T-helper 1 cell treated with Interleukin-12 subunit alpha and Interleukin-12 subunit beta and Interleukin-4 antibody, amounts not matched to agents 30 μg/mL and 1 μg/mL, for 36 hours (primary cell): ENCODE results near the gene NPAS2.

ENCODE experiments used
- H3K27ac Mint-ChIP-seq: one replicate; pipeline ENCODE4 v1.8.0; 2021; ENCODE audit warnings: mild to moderate bottlenecking, mixed read lengths
- H3K27me3 Mint-ChIP-seq: one replicate; pipeline ENCODE4 v1.8.0; 2021; ENCODE audit warnings: low read depth, mixed read lengths
- H3K36me3 Mint-ChIP-seq: one replicate; pipeline ENCODE4 v1.8.0; 2021; ENCODE audit warnings: low read depth, mixed read lengths
- H3K4me1 Mint-ChIP-seq: one replicate; pipeline ENCODE4 v1.8.0; 2021; ENCODE audit warnings: low read depth, mixed read lengths
- H3K4me3 Mint-ChIP-seq: one replicate; pipeline ENCODE4 v1.8.0; 2021; ENCODE audit warnings: mild to moderate bottlenecking, moderate library complexity, mixed read lengths
- H3K9me3 Mint-ChIP-seq: one replicate; pipeline ENCODE4 v1.8.0; 2021; ENCODE audit warnings: mixed read lengths

The NPAS2 gene

DNA sequence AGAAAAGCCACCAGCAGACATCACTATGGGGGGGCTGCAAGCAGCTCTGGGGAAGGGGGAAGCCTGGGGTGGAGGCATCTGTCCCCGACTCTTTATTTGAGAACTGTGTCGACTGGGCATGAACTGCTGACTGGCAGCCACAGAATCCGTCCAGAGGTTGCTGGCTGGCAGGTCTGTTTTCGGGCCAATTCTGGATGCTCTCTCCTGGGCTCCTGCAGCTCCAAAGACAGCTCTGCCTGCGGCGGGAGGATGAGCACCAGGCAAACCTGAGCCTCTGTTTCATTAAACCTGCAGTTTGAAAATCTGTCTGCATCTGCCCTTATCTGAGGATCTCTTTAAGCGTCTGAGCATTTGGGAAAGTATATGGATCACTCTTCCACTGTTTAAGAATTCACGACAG is 147.8 kb downstream of the NPAS2 start:
- H3K27ac Mint-ChIP-seq: no peak overlapping the region
- peaks cover 5% of the 10 kb centered on the region for H3K4me1 Mint-ChIP-seq
- H3K36me3 Mint-ChIP-seq: no peaks in the 10 kb centered on the region
- H3K4me3 Mint-ChIP-seq: no peak overlapping the region
- no peaks in the 10 kb centered on the region for H3K27me3 Mint-ChIP-seq
- no peaks in the 10 kb centered on the region for H3K9me3 Mint-ChIP-seq

DNA sequence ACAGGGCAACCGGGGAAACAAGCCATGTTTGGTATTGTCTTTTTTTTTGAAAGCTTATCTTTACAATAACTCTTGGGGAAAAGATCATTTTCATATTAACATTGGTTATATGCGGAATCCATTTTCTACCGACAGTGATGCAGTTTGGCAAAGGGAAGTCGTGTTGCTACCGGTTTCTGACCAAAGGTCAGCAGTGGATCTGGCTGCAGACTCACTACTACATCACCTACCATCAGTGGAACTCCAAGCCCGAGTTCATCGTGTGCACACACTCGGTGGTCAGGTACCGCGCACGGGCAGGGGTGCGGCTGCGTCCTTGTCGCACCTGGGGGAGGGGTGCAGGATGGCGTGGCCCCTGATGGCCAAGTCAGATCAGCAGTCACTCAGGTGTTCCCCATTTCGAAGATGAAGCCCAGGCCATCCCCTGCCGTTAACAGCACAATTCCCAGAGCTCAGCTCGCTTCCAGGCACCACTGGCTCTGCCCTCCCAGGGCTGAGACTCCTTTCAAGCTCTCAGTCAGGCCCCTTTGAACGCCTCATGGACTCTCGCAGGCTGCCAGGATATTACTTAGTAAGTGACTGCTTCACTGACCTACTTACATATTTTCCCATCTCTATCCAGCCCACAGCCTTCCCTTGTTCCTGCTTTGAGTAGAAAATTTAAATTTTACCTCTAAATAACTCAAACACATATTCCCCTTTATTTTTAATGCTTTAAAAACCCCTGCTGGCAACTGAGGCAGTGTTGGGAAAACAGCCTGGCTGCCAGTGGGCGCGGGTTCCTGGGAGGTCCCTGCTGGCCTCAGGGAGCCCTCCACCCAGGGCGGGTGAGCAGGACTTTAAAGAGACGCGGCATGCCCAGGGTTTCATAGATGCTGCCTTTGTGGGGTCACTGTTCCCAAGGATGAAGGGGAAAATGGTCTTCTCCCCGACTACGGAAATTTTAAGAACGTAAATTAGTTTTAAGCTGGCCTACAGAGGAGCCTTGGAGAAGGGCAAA is 148.5 kb downstream of the NPAS2 start:
- no peak overlapping the region for H3K27ac Mint-ChIP-seq
- H3K27me3 Mint-ChIP-seq: no peaks in the 10 kb centered on the region
- no peaks in the 10 kb centered on the region for H3K36me3 Mint-ChIP-seq
- H3K9me3 Mint-ChIP-seq: no peaks in the 10 kb centered on the region
- H3K4me1 Mint-ChIP-seq: peaks cover 5% of the 10 kb centered on the region
- H3K4me3 Mint-ChIP-seq: no peak overlapping the region

- Mint-ChIP-seq H3K4me1 (no peaks in the 10 kb centered on the region), H3K36me3 (no peaks in the 10 kb centered on the region), H3K27ac (no peak overlapping the region), H3K9me3 (no peaks in the 10 kb centered on the region), H3K27me3 (no peaks in the 10 kb centered on the region), H3K4me3 (no peak overlapping the region)
These were observed 150.1 kb downstream of the NPAS2 start for GRCh38 chr2:100969998-100970397.

DNA sequence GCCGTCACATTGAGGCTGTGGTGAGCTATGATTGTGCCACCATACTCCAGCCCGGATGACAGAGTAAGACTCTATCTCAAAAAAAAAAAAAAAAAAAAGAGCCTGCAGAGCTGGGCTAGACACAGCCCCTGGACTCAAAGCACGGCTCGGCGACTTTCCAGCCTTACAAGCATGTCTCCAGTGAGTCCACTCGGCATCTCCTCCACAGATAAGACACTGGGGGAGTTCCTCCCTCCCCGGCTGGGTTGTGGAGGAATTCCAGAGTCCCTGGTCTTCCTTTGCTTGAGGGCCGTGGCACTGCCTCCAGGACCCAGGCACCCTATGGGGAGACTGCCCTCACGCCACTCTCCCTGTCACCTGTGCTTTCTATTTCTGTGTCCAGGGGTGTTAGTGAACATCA is 151.3 kb downstream of the NPAS2 start:
- Mint-ChIP-seq H3K9me3 (no peaks in the 10 kb centered on the region), H3K27ac (no peak overlapping the region), H3K27me3 (no peaks in the 10 kb centered on the region), H3K4me3 (no peak overlapping the region), H3K4me1 (no peaks in the 10 kb centered on the region), H3K36me3 (no peaks in the 10 kb centered on the region)

DNA sequence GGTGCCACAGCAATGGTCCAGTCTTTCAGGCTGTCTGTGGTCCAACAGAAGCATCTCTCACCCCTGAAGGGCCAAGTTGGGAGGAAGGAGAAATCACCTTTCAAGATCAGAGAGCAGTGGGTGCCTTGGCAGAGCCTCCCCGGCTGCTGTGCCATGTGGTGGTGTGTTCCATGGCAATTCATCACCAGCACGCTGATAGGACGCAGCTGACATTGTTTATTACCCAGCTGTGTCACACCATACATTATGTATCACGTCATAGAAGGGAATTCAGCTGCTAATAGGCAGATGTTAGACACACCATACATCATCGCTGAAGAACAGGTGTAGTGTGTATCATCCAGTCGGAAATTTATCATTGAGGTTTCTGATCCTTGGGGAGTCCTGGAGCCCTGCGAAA is 152.5 kb downstream of the NPAS2 start:
- no peaks in the 10 kb centered on the region for H3K4me1 Mint-ChIP-seq
- no peaks in the 10 kb centered on the region for H3K27me3 Mint-ChIP-seq
- H3K36me3 Mint-ChIP-seq: no peaks in the 10 kb centered on the region
- no peak overlapping the region for H3K27ac Mint-ChIP-seq
- H3K4me3 Mint-ChIP-seq: no peak overlapping the region
- no peaks in the 10 kb centered on the region for H3K9me3 Mint-ChIP-seq

DNA sequence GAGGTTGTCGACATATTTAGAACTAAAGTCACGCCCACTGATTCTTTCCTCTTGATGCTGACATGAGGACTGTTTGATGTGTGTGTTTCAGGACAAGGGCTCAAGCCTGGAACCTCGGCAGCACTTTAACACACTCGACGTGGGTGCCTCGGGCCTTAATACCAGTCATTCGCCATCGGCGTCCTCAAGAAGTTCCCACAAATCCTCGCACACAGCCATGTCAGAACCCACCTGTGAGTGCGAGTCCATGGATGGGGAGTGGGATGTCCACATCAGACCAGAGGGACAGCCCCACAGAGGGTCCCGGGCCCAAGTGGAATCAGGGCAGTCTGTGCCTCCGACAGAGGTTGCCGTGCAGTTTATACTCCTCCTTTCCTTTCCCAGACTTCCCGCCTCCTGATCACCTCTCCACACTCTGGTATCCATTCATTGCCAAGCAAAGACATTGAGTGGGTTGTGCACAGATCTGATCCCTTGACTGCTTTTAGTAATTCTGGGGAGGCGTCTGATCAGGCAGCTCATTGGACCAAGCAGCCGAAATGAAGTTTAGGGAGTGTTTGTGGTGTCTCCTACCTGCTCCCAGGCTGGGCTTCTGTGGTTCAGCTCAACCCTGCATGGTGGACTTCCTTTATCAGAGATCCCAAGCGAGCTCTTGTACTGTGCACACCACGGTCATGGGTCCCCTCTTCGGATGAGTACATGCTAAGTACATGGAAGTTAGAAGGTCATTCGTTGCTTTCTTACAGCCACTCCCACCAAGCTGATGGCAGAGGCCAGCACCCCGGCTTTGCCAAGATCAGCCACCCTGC is 155.0 kb downstream of the NPAS2 start:
- Mint-ChIP-seq H3K27me3 (no peaks in the 10 kb centered on the region), H3K4me1 (no peaks in the 10 kb centered on the region), H3K36me3 (no peaks in the 10 kb centered on the region), H3K9me3 (no peaks in the 10 kb centered on the region), H3K27ac (no peak overlapping the region), H3K4me3 (no peak overlapping the region)

- no peak overlapping the region for H3K4me3 Mint-ChIP-seq
- no peaks in the 10 kb centered on the region for H3K27me3 Mint-ChIP-seq
- H3K27ac Mint-ChIP-seq: no peak overlapping the region
- H3K4me1 Mint-ChIP-seq: no peaks in the 10 kb centered on the region
- H3K9me3 Mint-ChIP-seq: no peaks in the 10 kb centered on the region
- no peaks in the 10 kb centered on the region for H3K36me3 Mint-ChIP-seq
These were observed 155.5 kb downstream of the NPAS2 start for GRCh38 chr2:100975521-100975785.

- Mint-ChIP-seq H3K27ac (no peak overlapping the region), H3K4me3 (no peak overlapping the region), H3K36me3 (no peaks in the 10 kb centered on the region), H3K9me3 (no peaks in the 10 kb centered on the region), H3K4me1 (no peaks in the 10 kb centered on the region), H3K27me3 (no peaks in the 10 kb centered on the region)
These were observed 156.1 kb downstream of the NPAS2 start for GRCh38 chr2:100976061-100976460.

DNA sequence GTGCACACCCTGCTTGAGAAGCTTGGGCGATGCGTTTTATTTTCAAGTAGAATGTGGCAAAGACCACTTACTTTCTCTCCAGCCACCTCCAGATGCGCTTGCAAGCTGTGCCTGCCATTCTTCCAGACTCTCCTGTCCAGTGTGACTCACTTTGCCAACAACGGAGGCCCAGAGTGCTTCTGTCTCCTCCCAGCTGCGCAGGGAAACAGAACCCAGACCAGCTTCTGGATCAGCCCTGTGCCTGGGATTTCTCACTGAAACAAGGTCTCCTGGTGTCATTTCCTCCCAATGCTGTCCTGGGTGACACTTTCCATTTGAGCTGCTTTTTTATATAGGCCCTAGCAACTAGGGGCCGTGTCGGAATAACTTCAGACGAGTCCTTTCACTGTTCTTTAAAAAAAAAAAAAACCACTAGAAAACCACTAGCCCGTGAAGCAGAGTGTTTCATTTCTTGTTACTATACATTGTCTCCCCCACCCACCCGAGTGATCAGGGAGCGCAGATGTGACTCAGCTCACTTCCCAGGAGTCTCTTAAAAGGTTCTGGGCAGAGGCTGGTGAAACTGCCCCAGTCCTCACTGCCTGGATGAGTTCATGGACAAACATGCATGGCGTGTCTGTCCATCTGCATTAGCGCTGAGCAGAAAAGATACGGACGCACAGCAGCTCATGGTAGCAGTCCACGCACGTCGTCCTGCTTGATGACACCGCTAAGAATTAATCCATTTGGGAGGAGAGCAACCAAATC is 156.9 kb downstream of the NPAS2 start:
- H3K27ac Mint-ChIP-seq: no peak overlapping the region
- H3K4me3 Mint-ChIP-seq: no peak overlapping the region
- H3K4me1 Mint-ChIP-seq: no peaks in the 10 kb centered on the region
- H3K9me3 Mint-ChIP-seq: no peaks in the 10 kb centered on the region
- no peaks in the 10 kb centered on the region for H3K36me3 Mint-ChIP-seq
- no peaks in the 10 kb centered on the region for H3K27me3 Mint-ChIP-seq

DNA sequence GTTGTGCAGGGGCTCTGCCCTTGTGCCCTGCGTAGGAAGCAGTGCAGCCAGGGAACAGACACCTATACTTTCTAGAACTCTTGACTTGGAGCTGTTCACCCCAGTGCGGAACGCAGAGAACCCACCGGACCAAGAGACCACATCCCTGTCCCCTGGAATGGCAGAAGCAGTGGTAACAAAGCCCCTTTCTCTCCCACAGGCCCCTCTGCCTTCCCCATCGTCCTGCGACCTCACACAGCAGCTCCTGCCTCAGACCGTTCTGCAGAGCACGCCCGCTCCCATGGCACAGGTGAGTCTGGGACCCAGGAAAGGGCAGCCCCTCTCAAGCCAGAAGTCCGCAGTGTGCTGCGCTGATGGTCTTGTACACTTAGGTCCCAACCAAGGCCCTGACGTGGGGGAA is 157.6 kb downstream of the NPAS2 start:
- no peaks in the 10 kb centered on the region for H3K9me3 Mint-ChIP-seq
- no peak overlapping the region for H3K27ac Mint-ChIP-seq
- no peaks in the 10 kb centered on the region for H3K27me3 Mint-ChIP-seq
- no peaks in the 10 kb centered on the region for H3K36me3 Mint-ChIP-seq
- no peaks in the 10 kb centered on the region for H3K4me1 Mint-ChIP-seq
- no peak overlapping the region for H3K4me3 Mint-ChIP-seq

DNA sequence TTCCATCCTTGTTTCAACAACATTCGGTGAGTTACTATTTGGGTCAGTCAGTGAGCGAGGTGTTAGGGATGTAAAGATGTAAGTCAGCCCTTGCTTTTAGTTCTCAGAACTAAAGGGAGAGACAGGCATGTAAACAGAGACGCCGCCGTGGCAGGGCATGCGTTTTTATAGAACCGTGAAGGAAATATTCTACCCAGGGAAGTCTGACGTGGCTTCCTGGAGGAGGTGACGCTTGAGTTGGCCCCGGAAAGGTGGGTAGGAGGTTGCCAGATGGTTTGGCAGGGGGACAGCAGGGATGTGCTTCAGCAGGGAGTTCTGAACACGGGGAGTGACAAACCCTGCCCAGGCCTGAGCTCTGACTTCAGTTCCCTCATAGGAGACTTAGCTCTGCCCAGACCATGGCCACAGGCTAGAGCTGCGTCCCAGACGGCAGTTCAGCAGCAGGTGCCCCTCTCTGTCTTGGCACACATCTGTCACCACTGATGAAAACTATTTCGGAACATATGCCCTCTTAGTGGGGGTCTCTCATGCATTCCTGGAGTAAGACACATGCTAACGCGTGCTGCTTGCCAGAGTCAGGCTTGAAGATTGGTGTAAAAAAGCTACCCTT is 158.7 kb downstream of the NPAS2 start:
- Mint-ChIP-seq H3K27ac (no peak overlapping the region), H3K36me3 (no peaks in the 10 kb centered on the region), H3K9me3 (no peaks in the 10 kb centered on the region), H3K4me1 (no peaks in the 10 kb centered on the region), H3K4me3 (no peak overlapping the region), H3K27me3 (no peaks in the 10 kb centered on the region)

DNA sequence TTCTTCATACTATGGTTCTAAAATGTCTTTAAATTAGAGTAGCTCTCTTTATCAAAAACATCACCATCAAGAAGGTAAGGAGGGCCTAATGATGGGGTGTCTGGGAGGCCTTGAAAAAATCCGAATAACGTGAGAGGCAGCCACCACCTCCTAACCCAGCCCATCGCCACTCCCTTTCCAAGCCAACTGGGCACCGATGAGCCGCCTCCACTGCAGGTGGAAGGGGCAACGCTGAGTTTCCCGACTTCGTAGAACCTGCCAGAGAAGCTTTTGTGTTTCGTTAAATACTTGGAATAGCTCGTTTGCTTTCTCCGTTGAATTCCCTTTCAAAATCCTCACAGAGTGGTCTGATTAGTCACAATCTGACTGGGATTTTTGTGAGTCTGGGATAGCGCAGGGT is 160.1 kb downstream of the NPAS2 start:
- H3K27ac Mint-ChIP-seq: no peak overlapping the region
- no peaks in the 10 kb centered on the region for H3K9me3 Mint-ChIP-seq
- H3K4me3 Mint-ChIP-seq: no peak overlapping the region
- no peaks in the 10 kb centered on the region for H3K27me3 Mint-ChIP-seq
- H3K4me1 Mint-ChIP-seq: peaks cover 2% of the 10 kb centered on the region
- H3K36me3 Mint-ChIP-seq: no peaks in the 10 kb centered on the region

DNA sequence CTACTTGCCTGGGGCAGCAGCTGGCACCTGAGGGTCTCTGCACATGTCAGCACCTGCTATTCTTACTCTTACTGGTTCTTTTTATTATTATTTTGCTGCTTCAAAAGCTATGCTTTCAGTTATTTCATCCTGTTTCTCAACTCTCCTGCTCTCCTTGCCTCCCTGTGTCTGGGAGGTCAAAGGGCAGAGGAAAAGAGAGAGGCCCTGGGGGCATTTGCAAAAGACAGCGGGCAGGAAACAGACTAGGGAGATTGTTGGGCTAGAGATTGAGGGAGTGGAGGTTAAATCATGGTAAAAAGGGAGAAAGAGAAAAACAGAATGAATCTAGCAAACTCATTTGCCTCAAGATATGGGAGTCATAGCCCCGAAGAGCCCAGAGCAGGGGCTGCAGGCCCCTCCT is 161.1 kb downstream of the NPAS2 start:
- no peaks in the 10 kb centered on the region for H3K36me3 Mint-ChIP-seq
- H3K9me3 Mint-ChIP-seq: no peaks in the 10 kb centered on the region
- H3K4me3 Mint-ChIP-seq: no peak overlapping the region
- H3K27me3 Mint-ChIP-seq: no peaks in the 10 kb centered on the region
- no peak overlapping the region for H3K27ac Mint-ChIP-seq
- H3K4me1 Mint-ChIP-seq: peaks cover 2% of the 10 kb centered on the region

DNA sequence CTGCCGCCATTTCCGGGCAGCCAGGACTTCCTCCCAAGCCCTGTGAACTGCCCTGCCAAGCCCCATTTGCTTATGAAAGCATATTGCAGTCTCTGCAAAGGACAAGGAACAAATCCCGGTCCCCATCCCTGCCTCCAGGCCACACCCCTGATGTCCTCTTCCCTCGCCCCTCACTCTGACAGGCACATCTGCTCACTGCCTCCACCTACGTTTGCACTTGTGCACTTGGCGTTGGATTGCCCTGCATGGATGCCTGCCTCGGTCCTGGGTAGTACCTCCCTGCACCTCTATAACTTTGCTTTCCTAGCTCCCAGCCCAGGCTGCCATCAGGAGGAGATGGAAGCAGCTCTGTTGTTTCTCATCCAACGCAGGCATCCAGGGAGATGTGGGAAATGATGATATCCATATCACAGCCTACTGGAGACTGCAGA is 162.5 kb downstream of the NPAS2 start:
- no peaks in the 10 kb centered on the region for H3K36me3 Mint-ChIP-seq
- H3K27ac Mint-ChIP-seq: no peak overlapping the region
- no peaks in the 10 kb centered on the region for H3K9me3 Mint-ChIP-seq
- H3K4me1 Mint-ChIP-seq: peaks cover 2% of the 10 kb centered on the region
- H3K27me3 Mint-ChIP-seq: no peaks in the 10 kb centered on the region
- H3K4me3 Mint-ChIP-seq: no peak overlapping the region
